GM19452 (cell line): ENCODE measurements around the gene DNMT3A.

Source experiments
- ATAC-seq: cut with Tn5 transposase; IDR thresholded peaks from one replicate; pipeline ENCODE4 v1.9.1; 2021; ENCODE audit not compliant: unreplicated experiment

DNMT3A gene

DNA sequence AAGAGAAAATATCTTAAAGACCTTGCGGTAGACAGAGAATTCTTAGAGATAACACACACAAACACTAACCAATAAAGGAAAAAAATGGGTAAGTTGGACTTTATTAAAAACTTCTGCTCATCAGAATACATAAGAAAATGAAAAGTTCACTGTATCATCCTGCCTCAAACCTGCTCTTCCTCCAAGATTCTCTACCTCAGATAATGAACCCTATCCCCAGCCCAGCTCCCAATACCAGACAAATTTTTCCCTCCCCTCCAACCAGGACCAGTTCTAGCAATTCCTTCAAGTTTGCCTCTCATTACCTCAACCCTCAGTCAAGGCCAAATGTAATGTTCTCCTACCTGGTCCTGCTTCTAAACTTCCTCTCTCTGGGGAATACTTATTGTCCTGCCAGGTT, 79.4 kb downstream of the DNMT3A start:
- ATAC-seq = no peak

DNA sequence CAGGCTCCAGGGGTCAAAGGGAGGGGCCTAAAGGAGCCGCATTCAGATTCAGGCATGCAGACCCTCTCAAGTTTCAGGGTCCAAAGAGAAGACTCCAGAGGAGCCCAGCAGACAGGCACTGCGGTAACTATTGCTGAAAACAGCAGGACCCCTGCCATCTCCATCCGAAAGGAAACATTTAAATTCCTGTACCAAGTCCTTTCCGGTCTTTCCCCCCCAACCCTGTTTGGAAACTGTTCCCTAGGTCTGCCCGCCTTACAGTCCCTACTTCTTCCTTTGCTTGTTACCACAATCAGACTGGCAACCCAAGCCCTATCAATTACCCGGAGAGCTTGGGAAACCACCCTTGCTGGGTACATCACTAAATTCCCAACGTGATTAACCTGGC, 82.0 kb downstream of the DNMT3A start:
- no peak for ATAC-seq

DNA sequence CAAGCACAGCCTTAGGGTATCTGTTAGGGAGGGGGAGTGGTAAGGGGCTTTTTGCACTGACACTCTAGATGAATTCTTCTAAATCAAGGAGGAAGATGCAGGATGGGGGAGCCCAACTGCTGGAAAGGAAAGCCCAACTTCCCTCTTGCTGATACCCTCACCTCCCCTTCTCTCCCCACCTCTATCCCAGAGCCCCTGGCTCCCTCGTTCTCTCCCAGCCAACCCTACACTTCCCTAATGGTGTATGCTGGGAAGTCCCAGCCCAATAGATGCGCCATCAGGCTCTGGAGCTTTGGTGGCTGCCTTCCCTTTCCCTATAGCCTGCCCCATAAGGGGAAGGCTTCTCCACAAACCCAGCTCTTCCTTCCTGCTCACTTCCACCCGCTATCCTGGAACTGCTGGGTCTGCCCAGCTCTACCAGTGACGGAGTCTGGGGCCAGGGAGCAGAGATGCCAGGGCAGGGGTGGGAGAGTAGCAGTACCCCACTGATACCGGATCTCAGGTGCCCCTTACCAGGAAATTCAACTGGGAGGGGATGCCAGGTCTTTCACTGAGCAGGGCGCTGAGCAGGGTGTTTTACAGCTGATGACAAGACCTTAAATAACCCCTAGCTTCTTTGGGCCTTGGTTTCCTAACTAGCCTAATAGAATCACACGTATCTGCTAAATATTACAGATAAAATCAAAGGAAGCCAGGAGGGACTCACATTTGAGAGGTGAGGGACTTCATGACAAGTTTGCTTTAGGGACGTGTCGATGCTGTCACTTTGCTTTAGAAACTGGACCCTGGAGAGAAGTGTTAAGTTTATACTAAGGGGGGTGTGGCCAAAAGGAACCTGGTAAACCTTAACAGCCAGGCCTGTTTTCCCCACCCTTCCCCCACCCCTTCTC, 82.6 kb downstream of the DNMT3A start:
- no peak for ATAC-seq

DNA sequence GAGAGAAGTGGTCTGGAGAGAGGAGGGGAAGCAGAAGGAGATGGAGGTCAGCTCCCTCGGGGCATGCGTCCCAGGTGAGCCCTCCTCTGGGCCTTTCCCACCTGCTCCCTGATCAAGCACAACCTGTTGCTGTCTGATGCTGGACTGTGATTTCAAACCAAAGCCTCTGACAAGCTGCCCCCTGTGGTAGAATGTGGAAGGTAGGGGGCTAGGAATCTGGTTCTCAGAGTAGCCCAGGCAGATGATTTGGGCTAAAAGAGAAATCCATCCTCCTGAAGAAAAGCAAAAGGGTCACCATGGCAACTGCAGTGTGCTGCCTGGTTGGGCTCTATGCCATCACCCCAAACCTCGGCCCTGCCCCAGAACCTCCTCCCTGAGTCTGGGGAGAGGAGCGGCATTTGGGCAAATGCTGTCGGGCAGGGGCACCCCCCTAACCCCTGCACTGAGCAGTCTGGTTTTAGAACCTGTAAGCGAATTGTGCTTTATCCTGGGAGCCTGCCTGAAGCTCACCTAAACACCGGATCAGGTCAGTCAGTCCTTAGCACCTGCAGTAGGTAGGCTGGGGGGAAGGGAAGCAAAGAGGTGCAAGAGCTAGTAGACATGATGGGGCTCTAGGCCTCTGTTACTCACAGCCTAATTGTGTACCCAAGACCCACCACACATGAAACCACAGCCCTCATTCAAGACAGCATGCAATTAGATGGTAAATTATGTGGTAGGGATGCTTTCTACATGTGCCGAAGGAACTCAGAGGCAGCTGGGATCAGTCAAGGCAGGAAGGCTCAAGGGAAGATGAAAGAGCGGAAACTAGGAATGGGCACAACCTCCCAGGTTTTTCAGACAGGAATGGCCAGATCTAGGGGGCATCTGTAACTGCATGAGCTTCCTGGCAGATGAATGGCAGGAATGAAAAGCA, 83.5 kb downstream of the DNMT3A start:
- ATAC-seq = no peak

DNA sequence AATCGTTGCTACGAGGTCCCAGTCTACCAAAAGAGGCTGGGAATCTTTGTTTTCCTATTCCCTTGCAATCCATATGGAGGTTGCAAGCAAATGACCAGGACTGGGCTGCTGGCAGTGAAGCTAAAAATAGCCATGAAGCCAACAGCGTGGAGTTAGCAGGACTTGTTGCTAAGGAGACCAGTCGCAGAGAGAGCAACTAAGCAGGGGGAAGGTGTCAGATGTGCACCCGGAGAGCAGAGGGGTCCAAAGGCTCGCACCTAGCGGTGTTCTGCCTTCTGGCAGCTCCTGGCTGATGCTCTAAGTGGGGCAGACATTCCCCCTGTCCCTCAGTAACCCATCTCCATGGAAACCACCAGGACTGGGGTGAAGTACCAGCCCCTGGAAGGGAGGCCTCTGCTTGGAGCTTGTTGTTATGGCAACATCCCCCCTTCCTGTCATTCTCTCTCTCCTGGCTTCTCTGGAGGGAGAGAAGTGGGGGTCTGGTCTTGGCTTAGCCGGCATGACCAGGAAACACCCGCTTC, 84.6 kb downstream of the DNMT3A start:
- ATAC-seq = no peak

DNA sequence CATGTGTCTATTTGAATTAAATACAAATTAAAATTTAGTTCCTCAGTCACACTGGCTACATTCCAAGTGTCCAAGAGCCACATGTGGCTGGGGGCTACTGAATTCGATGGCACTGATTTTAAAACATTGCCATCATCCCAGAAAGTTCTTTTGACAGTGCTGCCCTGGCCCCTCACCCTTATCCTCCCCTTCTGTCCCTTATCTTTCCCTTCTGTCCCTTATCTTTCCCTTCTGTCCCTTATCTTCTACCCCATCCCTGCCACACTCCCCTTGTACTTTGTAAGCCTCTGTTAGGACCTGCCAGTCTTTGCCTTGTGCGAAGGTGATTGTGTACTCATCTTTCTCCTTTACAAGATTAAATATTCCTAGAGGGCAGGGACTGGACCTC, 85.2 kb downstream of the DNMT3A start:
- no peak for ATAC-seq

DNA sequence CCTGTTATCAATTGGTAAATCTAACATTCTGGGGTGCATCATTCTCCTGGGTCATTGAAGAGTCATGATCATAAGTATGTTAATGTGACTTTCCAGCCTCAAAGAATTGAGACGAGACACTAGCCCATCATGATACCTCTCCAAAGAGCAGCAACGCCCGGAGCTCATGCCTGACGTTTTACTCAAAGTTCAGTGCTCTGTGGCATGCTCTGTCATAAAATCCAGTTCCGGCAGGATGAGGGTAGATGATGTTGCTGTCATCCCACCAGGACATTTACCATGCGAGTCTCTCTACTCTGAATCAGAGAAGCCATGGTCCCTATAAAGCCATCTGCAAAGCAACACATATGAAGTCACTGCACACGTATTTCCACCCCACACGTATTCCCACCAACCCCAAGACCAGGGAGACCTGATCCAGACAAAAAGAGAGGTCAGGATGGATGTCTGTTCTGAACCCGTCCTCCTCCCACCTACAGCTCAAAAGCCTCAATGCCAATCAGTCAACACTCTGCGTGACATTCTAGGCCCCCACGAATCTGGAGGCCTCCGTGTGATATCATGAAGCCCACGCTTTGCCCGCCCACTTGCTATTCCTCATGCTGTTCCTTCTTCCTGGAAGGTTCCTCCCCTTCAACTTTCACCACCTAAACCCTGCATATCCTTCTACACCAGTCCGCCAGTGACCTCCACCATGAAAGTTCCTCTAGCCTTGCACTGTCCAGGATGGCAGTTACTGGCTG, 85.8 kb downstream of the DNMT3A start:
- no peak for ATAC-seq

DNA sequence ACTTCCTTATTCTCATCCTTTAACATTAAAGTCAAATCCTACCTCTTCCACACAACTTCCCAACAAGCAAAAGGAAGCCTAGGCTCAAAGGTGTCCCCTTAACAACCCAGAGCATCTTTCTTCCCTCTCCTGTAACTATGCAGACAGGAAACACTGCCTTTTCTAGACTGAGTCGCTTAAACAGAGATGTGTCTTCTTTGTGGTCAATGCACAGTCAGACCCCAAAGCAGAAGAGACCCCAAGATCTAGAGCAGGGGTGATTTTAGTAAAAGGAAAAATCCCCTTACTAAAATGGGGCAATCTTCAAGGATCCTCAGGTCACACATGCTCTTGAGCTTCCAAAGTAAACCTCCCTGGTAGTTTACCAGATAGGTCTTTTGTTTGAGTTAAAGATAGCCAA, 86.8 kb downstream of the DNMT3A start:
- ATAC-seq = no peak

DNA sequence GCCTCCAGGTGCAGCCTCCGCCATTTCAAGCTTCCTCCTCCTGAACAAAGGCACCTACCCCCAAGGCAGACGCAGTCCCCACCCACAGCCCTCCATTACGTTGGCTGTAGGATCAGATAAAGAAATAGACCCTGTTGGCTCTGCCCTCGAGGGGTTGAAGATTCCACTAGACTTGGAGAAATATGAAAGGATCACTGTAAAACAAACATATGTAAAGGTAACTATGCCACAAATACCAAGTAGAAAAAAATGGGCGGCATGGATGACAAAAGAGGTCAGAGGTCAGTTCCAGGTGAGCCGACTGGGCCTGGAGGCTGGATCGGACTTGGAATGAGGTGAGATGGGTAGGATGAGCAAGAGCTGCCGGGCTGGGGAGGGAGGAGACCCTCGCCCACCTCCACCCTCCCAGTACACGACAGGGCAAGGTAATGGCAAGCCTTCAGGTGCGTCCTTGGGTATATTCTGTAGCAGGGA, 88.5 kb downstream of the DNMT3A start:
- ATAC-seq = no peak

DNA sequence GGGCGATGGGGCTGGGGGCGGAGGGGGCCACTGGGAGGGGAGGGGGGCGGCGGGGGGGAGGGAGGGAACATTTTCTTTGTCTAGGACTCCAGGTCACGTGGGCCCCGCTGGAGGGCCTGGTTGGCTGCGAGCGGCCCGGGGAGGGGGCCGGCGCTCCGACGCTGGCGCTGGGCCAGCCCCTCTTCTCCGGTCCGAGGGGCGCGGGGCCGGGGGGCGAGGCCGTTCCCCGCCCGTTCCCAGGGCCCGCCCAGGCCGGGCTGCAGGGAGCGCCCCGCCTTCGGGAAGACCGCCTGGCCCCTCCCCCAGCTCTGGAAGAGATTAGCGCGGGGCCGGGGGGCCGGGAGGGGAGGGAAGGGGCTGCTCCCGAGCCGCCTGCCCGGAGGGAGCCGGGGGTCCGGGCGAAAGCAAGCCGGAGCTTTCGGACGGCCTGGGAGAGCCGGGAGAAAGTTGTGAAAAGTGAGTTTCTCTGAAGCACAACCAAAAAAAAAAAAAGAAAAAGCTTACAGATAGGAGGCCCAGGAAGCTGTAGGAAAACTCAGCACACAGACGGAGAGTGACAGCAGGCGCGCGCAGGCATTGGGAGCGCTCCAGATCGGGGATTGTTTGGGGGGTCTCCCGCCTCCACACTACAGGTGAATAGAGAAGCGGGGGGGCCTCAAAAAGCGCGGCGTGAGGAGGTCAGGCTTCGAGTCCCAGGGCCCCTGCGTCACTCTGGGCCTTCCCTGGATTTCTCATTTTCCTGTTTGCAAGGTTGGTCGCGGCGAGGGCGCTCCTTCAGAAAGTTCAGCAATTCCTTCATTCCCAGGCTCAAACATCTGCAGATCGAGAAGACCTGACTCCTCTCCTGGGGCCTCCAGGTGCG, 89.2 kb downstream of the DNMT3A start:
- ATAC-seq = peak; percentile 45

DNA sequence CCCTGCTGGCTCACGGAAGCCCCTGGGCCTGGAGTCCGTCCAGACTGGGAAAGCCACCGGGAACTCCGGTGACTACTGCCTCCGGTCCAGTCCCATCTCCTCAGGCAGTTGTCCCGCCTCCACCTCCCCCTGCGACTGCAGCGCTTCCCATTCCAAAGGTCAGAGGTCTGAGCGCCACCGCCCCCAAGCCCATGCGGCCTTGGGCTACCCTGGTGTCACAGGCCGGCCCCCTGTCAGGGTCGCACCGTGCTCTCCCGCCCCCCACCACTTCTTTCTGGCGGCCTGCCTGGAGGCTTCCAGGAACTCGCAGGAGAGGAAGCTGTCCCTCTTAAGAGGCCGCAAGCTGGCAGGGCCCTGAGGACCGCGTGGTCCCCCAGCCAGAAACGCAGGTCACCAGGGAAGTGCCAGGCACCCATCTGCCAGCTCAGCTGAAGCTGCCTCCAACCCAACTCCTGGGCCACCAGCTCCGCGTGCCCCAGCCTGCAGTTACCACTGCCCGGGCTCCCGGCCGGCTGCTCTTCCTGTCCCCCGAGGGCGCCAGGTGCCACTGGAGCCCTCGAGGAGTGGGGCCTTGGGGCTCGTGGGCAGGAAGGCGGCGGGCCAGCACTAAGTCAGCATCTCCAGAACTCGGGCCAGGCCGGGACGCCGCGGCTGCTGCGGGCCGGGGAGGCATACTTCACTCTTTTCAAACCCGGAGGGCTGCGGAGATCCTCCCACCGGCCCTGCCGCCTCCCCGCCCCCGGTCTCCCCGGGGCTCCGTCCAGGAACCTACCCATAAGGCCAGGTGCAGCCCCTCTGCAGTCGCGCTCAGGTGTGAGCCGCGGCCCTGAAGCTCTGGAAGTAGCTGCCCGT, 90.1 kb downstream of the DNMT3A start:
- peak; percentile 48 for ATAC-seq

DNA sequence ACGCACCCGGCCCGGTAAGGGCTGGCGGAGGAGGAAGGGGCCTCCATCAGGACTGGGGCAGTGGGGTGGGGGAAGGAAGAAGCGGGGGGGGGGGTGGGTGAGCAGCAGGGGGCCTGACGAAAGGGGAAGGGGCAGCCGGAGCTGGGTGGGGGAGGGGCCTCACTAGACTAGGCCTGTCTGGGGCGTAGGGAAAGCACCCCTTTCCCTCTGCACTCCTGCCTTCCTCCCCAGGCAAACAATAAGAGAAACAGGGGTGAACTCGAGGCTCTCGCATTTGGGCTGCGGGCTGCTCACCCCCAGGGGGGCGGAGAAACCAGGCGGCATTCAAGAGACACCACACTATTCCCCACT, 90.7 kb downstream of the DNMT3A start:
- ATAC-seq = no peak

DNA sequence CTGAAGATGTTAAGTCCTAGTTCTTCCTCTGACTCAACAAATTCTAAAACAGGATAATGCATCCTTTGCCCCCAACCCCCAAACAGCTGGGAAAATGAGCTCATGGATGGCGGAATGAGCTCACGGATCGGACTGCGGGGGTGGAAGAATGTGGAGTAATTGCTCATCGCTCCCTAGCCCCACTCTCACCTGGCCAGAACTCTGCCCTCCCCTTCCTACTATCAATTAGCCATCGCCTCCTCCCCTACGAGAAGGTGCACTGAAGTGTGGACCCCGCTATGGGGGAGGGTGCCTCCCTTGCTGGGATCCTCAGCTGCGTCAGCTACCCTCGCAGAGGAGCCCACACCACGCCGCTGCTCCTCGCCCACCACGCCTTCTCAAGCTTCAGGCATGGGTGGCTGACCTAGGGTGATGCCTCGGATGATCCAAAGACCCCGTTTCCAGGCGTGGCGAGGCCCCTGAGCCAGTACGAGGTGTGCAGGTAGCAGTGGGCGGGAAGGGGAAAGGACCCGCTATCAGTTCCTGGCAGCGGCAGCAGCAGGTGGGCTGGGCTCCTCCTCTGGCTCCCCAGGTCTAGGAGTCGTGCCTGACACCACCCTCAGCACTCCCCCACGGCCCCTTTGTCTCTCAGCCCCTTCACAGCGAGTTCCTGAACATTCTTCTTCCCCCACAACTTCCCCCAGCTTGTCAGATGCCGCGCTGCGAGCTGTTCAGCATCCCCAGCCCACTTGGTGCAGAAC, 91.2 kb downstream of the DNMT3A start:
- ATAC-seq = no peak

DNA sequence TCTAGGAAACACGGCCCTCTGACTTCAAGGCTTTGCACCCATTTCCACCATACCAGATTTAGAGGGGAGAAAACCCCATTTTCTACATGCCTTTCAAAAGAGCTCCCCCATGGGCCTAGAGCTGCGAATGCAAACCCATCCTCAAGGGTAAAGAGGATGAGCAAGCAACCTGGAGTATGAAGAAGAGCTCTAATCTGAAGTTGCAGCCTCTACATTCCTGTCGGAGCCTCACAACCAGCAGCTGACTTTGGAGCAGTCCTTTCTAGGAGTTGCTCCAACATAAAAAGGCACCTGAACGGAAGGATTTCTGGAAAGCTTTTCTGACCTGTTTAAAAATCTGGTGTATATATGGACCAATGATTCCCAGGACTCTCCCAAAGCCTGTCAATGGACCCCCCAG, 91.9 kb downstream of the DNMT3A start:
- no peak for ATAC-seq

DNA sequence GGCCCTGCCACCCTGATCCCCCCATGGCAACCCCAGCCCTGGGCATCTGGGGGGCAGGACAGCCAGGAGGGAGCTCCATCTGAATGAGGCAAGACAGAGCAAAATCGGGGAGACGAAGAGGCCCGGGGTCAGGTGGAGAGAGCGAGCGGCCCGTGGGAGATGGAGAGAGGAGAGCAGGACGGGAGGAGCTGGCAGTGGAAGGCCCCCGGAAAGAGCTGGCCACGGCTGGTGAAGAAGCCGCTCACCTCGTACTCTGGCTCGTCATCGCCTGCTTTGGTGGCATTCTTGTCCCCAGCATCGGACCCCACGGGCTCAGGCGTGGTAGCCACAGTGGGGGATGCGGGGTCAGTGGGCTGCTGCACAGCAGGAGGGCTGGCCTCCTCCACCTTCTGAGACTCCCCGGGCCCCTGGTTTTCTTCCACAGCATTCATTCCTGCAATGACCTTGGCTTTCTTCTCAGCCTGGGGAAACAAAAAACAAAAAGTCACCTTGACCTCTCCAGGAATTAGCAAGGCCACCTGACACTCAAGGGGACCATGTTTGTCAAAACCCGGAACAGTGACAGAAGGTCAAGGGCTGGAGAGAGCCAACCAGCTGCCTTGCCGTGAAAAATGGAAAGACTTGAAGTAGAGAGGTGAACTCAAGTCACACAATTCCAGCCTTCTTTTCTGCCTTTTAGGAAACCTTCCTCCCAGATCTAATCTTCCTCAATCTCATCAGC, 93.8 kb downstream of the DNMT3A start:
- ATAC-seq = no peak

DNA sequence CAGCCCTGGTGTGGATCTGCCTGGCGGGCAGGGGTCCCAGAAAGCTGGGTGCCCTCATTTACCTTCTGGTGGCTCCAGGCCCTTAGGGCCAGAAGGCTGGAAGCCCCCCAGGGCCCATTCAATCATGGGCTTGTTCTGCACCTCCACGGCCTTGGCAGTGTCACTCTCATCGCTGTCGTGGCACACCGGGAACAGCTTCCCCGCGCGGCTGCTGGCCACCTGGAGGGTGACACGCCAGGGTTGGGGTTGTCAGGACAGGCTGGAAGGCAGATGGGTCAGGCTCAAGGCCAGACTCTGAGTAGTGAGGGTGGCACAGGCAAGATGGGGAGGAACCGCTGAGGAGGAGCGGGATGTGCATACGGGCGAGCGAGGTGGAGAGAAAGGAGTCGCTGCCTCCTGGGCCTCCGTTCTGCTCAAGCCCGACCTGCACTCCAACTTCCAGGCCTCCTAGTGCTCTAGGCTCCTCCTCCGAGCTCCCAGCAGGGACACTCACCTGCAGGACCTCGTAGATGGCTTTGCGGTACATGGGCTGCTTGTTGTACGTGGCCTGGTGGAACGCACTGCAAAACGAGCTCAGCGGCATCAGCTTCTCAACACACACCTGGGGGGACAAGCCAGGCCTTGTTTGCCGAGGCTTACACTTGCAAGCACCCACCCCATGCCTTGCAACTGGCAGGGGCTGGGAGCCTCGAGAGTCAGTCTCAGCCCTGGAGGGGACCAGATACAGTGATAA, 95.0 kb downstream of the DNMT3A start:
- ATAC-seq = no peak

DNA sequence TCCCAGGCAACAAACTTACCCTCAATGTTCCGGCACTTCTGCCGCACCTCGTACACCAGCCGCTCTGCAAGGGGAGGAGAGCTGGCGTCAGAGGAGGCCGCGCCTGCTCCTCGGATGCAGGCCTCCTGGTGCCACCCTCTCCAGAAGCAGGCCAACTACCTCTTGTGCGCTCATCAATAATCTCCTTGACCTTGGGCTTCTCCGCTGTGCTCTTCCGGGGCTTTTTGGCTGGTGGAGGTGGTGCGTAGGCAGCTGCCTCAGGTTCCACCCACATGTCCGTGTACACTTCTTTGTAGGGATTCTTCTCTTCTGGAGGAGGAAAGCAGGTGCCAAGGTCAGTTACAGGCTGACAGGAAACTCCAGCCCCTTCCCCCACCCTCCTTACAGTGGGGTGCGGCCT, 95.7 kb downstream of the DNMT3A start:
- no peak for ATAC-seq
